Measurements from ENCODE around the gene TMEM114.

The TMEM114 gene

GRCh38 chr16:8589900-8590688, at the start of gene TMEM114:
Gene TMEM114, minus strand, starts transcription at chr16:8590511. Its CDS starts 673 bp downstream, at chr16:8589838.
- ChIA-PET POLR2A (no interaction called here), CTCF (interaction anchor here (0.8 kb wide), 1 partner anchor 187 kb away, joined by 3 read pairs; no protein-coding TSS in a partner anchor)
- TF ChIP-seq CTBP1 (IDR thresholded peaks at IDR 0.05; ENCODE audit: borderline replicate concordance) (no peak), ARNT (IDR thresholded peaks at IDR 0.05) (no peak), NFRKB (IDR thresholded peaks at IDR 0.05) (no peak), FOXM1 (IDR thresholded peaks at IDR 0.05; ENCODE audit: borderline replicate concordance) (no peak), HDGF (IDR thresholded peaks at IDR 0.05; ENCODE audit: borderline replicate concordance) (no peak), LEF1 (IDR thresholded peaks at IDR 0.05; ENCODE audit: borderline replicate concordance) (no peak), PKNOX1 (IDR thresholded peaks at IDR 0.05) (no peak), TARDBP (IDR thresholded peaks at IDR 0.05) (no peak), FOXA1 (IDR thresholded peaks at IDR 0.05) (no peak), ELF4 (IDR thresholded peaks at IDR 0.05) (no peak), ZNF384 (IDR thresholded peaks at IDR 0.05) (no peak)
- DNase-seq (ENCODE audit: extremely low spot score), result peak; percentile 15

- TF ChIP-seq PKNOX1 (IDR thresholded peaks at IDR 0.05) (no peak), ZNF384 (IDR thresholded peaks at IDR 0.05) (no peak), ARNT (IDR thresholded peaks at IDR 0.05) (no peak), FOXA1 (IDR thresholded peaks at IDR 0.05) (no peak), ELF4 (IDR thresholded peaks at IDR 0.05) (no peak), FOXM1 (IDR thresholded peaks at IDR 0.05; ENCODE audit: borderline replicate concordance) (no peak), FOXK2 (IDR thresholded peaks at IDR 0.05) (no peak), NFRKB (IDR thresholded peaks at IDR 0.05) (no peak), CTBP1 (IDR thresholded peaks at IDR 0.05; ENCODE audit: borderline replicate concordance) (no peak)
- ChIA-PET POLR2A (interaction anchor here (1.4 kb wide), 1 partner anchor 10 kb away, joined by 3 read pairs; no protein-coding TSS in a partner anchor), CTCF (no interaction called here)
- no peak for DNase-seq (ENCODE audit: extremely low spot score)
Measured at GRCh38 chr16:8639694-8640093, 49.4 kb upstream of the TMEM114 start.

- DNase-seq (ENCODE audit: extremely low spot score), result peak; percentile 50
- no peak for TF ChIP-seq SP1 (IDR thresholded peaks at IDR 0.05)
- TF ChIP-seq TARDBP (IDR thresholded peaks at IDR 0.05), result no peak
- TF ChIP-seq FOXA1 (IDR thresholded peaks at IDR 0.05), result no peak
- TF ChIP-seq PKNOX1 (IDR thresholded peaks at IDR 0.05), result no peak
- TF ChIP-seq ZNF384 (IDR thresholded peaks at IDR 0.05), result no peak
- TF ChIP-seq FOXM1 (IDR thresholded peaks at IDR 0.05; ENCODE audit: borderline replicate concordance), result no peak
- no peak for TF ChIP-seq BHLHE40 (IDR thresholded peaks at IDR 0.05; ENCODE audit: borderline replicate concordance)
- TF ChIP-seq ARNT (IDR thresholded peaks at IDR 0.05), result no peak
- no peak for TF ChIP-seq HDGF (IDR thresholded peaks at IDR 0.05; ENCODE audit: borderline replicate concordance)
- no peak for TF ChIP-seq L3MBTL2 (conservative IDR thresholded peaks at IDR 0.05)
- no peak for TF ChIP-seq FOXK2 (IDR thresholded peaks at IDR 0.05)
- no peak for TF ChIP-seq LEF1 (IDR thresholded peaks at IDR 0.05; ENCODE audit: borderline replicate concordance)
- no peak for TF ChIP-seq NFRKB (IDR thresholded peaks at IDR 0.05)
- TF ChIP-seq SUZ12 (IDR thresholded peaks at IDR 0.05), result no peak
- POLR2A ChIA-PET, result interaction anchor here (1.0 kb wide), 1 partner anchor 13 kb away, joined by 3 read pairs; the partner anchor contains the start of gene METTL22
- CTCF ChIA-PET, result interaction anchor here (1.0 to 1.3 kb wide), 2 partner anchors 9 to 16 kb away, joined by 3 to 7 read pairs; no protein-coding TSS in a partner anchor
Measured at GRCh38 chr16:8634991-8635736, 44.9 kb upstream of the TMEM114 start.

GRCh38 chr16:8632675-8633182, 42.4 kb upstream of the TMEM114 start:
- POLR2A ChIA-PET, result no interaction called here
- TF ChIP-seq NFRKB (IDR thresholded peaks at IDR 0.05), result no peak
- no peak for TF ChIP-seq FOXM1 (IDR thresholded peaks at IDR 0.05; ENCODE audit: borderline replicate concordance)
- TF ChIP-seq LEF1 (IDR thresholded peaks at IDR 0.05; ENCODE audit: borderline replicate concordance), result no peak
- TF ChIP-seq CTBP1 (IDR thresholded peaks at IDR 0.05; ENCODE audit: borderline replicate concordance), result no peak
- TF ChIP-seq BHLHE40 (IDR thresholded peaks at IDR 0.05; ENCODE audit: borderline replicate concordance), result no peak
- TF ChIP-seq ELF4 (IDR thresholded peaks at IDR 0.05), result no peak
- no peak for TF ChIP-seq L3MBTL2 (conservative IDR thresholded peaks at IDR 0.05)
- TF ChIP-seq HDGF (IDR thresholded peaks at IDR 0.05; ENCODE audit: borderline replicate concordance), result no peak
- no peak for TF ChIP-seq ARNT (IDR thresholded peaks at IDR 0.05)
- TF ChIP-seq SUZ12 (IDR thresholded peaks at IDR 0.05), result no peak
- TF ChIP-seq ZNF384 (IDR thresholded peaks at IDR 0.05), result no peak
- TF ChIP-seq PKNOX1 (IDR thresholded peaks at IDR 0.05), result no peak
- TF ChIP-seq FOXA1 (IDR thresholded peaks at IDR 0.05), result no peak
- no peak for TF ChIP-seq SP1 (IDR thresholded peaks at IDR 0.05)
- CTCF ChIA-PET, result no interaction called here
- no peak for DNase-seq (ENCODE audit: extremely low spot score)

Data from HEK293T (cell line).